GM19455 (cell line): ENCODE results near the gene ALG12.

Experiments
- ATAC-seq: cut with Tn5 transposase; IDR thresholded peaks from one replicate; pipeline ENCODE4 v1.9.1; 2021; ENCODE audit not compliant: unreplicated experiment

ALG12 gene

GRCh38 chr22:49930596-49931412 is 12.6 kb upstream of the ALG12 start:
- ATAC-seq, result no peak

- ATAC-seq, result no peak
Measured at GRCh38 chr22:49929994-49930575, 11.8 kb upstream of the ALG12 start.

GRCh38 chr22:49929211-49929979 is 11.2 kb upstream of the ALG12 start:
- ATAC-seq, result no peak

- no peak for ATAC-seq
Measured at GRCh38 chr22:49928555-49929210, 10.4 kb upstream of the ALG12 start.

GRCh38 chr22:49928185-49928495 is 9.9 kb upstream of the ALG12 start:
- no peak for ATAC-seq

GRCh38 chr22:49927483-49928184 is 9.4 kb upstream of the ALG12 start:
- ATAC-seq, result no peak

GRCh38 chr22:49926916-49927315 is 8.7 kb upstream of the ALG12 start:
- ATAC-seq, result no peak

- no peak for ATAC-seq
Measured at GRCh38 chr22:49925525-49926128, 7.4 kb upstream of the ALG12 start.

- ATAC-seq, result no peak
Measured at GRCh38 chr22:49924113-49924833, 6.0 kb upstream of the ALG12 start.

GRCh38 chr22:49923445-49923844 is 5.2 kb upstream of the ALG12 start:
- ATAC-seq, result no peak

GRCh38 chr22:49922926-49923325 is 4.7 kb upstream of the ALG12 start:
- ATAC-seq, result no peak

- no peak for ATAC-seq
Measured at GRCh38 chr22:49922484-49922883, 4.2 kb upstream of the ALG12 start.

GRCh38 chr22:49921508-49922278 is 3.5 kb upstream of the ALG12 start:
- ATAC-seq, result no peak

GRCh38 chr22:49920859-49921258 is 2.6 kb upstream of the ALG12 start:
- no peak for ATAC-seq

- peak; percentile 1 for ATAC-seq
Measured at GRCh38 chr22:49918911-49919881, 958 bp upstream of the ALG12 start.

- no peak for ATAC-seq
Measured at GRCh38 chr22:49916831-49917230, 1.4 kb downstream of the ALG12 start.

- ATAC-seq, result no peak
Measured at GRCh38 chr22:49915610-49916009, 2.6 kb downstream of the ALG12 start.

- no peak for ATAC-seq
Measured at GRCh38 chr22:49914256-49914655, 4.0 kb downstream of the ALG12 start.
